ENCODE measurements around the gene EFCAB12. TPM values are rescaled to one million over a fixed set of nuclear protein-coding genes. Genes with fewer than 3 reads are reported as not detected.

The EFCAB12 gene
- total and polyA plus RNA-seq, 2 of the 13 experiments (the other 11 are each of a cell fraction or from before 2014, with no cell fraction given): 0.31 to 2.4 TPM

GRCh38 chr3:129399145-129399894 is 29.1 kb downstream of the EFCAB12 start (continued):
- TF ChIP-seq ZFP91 (CRISPR knock-in tag; IDR thresholded peaks at IDR 0.05; ENCODE audit: borderline replicate concordance) (no peak), MIER2 (CRISPR knock-in tag; IDR thresholded peaks at IDR 0.05) (no peak), ZNF33B (CRISPR knock-in tag; IDR thresholded peaks at IDR 0.05) (no peak), NCOA5 (CRISPR knock-in tag; IDR thresholded peaks at IDR 0.05) (no peak), ZNF160 (CRISPR knock-in tag; IDR thresholded peaks at IDR 0.05) (no peak), ZNF263 (CRISPR knock-in tag; IDR thresholded peaks at IDR 0.05) (peak; percentile 50; the same call in 1 of the 2 replicates), ZNF33A (CRISPR knock-in tag; IDR thresholded peaks at IDR 0.05; ENCODE audit: borderline replicate concordance) (no peak; the same call in 1 of the 2 replicates), TEAD3 (CRISPR knock-in tag; optimal IDR thresholded peaks at IDR 0.05; ENCODE audit: borderline replicate concordance) (peak; percentile 77), ZNF546 (CRISPR knock-in tag; conservative IDR thresholded peaks at IDR 0.05) (0 out of 2 replicates have a peak, but pooled peaks have one; percentile 63), ZZZ3 (CRISPR knock-in tag; IDR thresholded peaks at IDR 0.05; ENCODE audit: borderline replicate concordance) (peak; percentile 42; the same call in 1 of the 2 replicates), SRF (IDR thresholded peaks at IDR 0.05; ENCODE audit: low read depth, low read length) (no peak), PITX1 (CRISPR knock-in tag; IDR thresholded peaks at IDR 0.05) (no peak), ATF1 (CRISPR knock-in tag; IDR thresholded peaks at IDR 0.05) (peak; percentile 60; the same call in 1 of the 2 replicates), SKI (IDR thresholded peaks at IDR 0.05; ENCODE audit: partially characterized antibody) (no peak), PRMT3 (CRISPR knock-in tag; IDR thresholded peaks at IDR 0.05; ENCODE audit: borderline replicate concordance, low read depth) (no peak), SALL1 (CRISPR knock-in tag; IDR thresholded peaks at IDR 0.05) (peak; percentile 8; the same call in 1 of the 2 replicates), ZFP36 (IDR thresholded peaks at IDR 0.05; ENCODE audit: borderline replicate concordance, low read depth, low read length, partially characterized antibody) (no peak), DMAP1 (CRISPR knock-in tag; IDR thresholded peaks at IDR 0.05) (peak; percentile 59), ZNF501 (CRISPR knock-in tag; IDR thresholded peaks at IDR 0.05) (peak; percentile 74; the same call in 1 of the 2 replicates), ZNF850 (CRISPR knock-in tag; conservative IDR thresholded peaks at IDR 0.05) (no peak), JUNB (CRISPR knock-in tag; IDR thresholded peaks at IDR 0.05; ENCODE audit: borderline replicate concordance) (no peak), ZFP62 (CRISPR knock-in tag; IDR thresholded peaks at IDR 0.05) (no peak), KAT8 (CRISPR knock-in tag; IDR thresholded peaks at IDR 0.05) (peak; percentile 96), KDM3A (CRISPR knock-in tag; IDR thresholded peaks at IDR 0.05; ENCODE audit: low read depth) (no peak), MBNL3 (CRISPR knock-in tag; conservative IDR thresholded peaks at IDR 0.05) (no peak), PRDM15 (CRISPR knock-in tag; IDR thresholded peaks at IDR 0.05) (no peak), GATA4 (IDR thresholded peaks at IDR 0.05; ENCODE audit: borderline replicate concordance, low read depth) (no peak), KDM2A (CRISPR knock-in tag; IDR thresholded peaks at IDR 0.05; ENCODE audit: borderline replicate concordance, low read depth) (no peak; the same call in none of the 2 replicates)

Data from HepG2 (cell line).